ENCODE measurements around the gene DHX35. TPM values are rescaled to one million over a fixed set of nuclear protein-coding genes. Genes with fewer than 3 reads are reported as not detected.

The DHX35 gene
- total RNA-seq, 1 experiment from 2014 or later = 20.4 TPM

DNA sequence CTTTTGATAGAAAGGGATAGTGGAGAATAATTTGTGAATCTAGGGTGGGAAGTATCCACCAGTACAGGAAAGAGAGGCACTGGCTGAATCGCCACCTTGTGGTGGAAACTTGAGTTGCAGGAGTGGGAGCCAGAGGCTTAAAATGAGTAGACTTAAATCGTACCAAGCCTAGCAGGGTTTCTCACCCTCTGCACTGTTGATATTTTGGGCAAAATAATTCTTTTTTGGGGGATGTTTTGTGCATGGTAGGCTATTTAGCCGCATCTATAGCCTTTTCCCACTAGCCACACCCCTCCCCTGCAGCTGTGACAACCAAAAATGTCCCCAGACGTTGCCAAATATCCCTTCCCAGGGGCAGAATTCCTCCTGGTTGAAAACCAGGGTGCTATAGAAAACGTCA lies 119.1 kb downstream of the DHX35 start:
- DNase-seq (ENCODE audit: low spot score) (peak; percentile 89), ATAC-seq (peak; percentile 88)
- no peak overlapping the region for H3K27ac Mint-ChIP-seq
- no peaks in the 10 kb centered on the region for H3K36me3 Mint-ChIP-seq
- ChIA-PET CTCF (interaction anchor here (1.1 to 2.9 kb wide), 3 partner anchors 14 to 188 kb away, joined by 3 to 47 read pairs (median 9); no protein-coding TSS in a partner anchor), POLR2A (no interaction called here)
- H3K4me1 Mint-ChIP-seq = peaks cover 6% of the 10 kb centered on the region; the same call in 1 of the 2 replicates
- peaks cover 19% of the 10 kb centered on the region for H3K27me3 Mint-ChIP-seq (ENCODE audit: low read depth)
- no peak overlapping the region for H3K4me3 Mint-ChIP-seq
- peaks cover 8% of the 10 kb centered on the region; the same call in 1 of the 2 replicates for H3K9me3 Mint-ChIP-seq
- TF ChIP-seq, protein P1, sequence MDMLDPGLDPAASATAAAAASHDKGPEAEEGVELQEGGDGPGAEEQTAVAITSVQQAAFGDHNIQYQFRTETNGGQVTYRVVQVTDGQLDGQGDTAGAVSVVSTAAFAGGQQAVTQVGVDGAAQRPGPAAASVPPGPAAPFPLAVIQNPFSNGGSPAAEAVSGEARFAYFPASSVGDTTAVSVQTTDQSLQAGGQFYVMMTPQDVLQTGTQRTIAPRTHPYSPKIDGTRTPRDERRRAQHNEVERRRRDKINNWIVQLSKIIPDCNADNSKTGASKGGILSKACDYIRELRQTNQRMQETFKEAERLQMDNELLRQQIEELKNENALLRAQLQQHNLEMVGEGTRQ (CRISPR knock-in tag; IDR thresholded peaks at IDR 0.05) = no peak
- TF ChIP-seq MYBL2 (CRISPR knock-in tag; IDR thresholded peaks at IDR 0.05) = no peak
- TF ChIP-seq, protein P2, sequence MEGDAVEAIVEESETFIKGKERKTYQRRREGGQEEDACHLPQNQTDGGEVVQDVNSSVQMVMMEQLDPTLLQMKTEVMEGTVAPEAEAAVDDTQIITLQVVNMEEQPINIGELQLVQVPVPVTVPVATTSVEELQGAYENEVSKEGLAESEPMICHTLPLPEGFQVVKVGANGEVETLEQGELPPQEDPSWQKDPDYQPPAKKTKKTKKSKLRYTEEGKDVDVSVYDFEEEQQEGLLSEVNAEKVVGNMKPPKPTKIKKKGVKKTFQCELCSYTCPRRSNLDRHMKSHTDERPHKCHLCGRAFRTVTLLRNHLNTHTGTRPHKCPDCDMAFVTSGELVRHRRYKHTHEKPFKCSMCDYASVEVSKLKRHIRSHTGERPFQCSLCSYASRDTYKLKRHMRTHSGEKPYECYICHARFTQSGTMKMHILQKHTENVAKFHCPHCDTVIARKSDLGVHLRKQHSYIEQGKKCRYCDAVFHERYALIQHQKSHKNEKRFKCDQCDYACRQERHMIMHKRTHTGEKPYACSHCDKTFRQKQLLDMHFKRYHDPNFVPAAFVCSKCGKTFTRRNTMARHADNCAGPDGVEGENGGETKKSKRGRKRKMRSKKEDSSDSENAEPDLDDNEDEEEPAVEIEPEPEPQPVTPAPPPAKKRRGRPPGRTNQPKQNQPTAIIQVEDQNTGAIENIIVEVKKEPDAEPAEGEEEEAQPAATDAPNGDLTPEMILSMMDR (IDR thresholded peaks at IDR 0.05) = peak; percentile 88

DNA sequence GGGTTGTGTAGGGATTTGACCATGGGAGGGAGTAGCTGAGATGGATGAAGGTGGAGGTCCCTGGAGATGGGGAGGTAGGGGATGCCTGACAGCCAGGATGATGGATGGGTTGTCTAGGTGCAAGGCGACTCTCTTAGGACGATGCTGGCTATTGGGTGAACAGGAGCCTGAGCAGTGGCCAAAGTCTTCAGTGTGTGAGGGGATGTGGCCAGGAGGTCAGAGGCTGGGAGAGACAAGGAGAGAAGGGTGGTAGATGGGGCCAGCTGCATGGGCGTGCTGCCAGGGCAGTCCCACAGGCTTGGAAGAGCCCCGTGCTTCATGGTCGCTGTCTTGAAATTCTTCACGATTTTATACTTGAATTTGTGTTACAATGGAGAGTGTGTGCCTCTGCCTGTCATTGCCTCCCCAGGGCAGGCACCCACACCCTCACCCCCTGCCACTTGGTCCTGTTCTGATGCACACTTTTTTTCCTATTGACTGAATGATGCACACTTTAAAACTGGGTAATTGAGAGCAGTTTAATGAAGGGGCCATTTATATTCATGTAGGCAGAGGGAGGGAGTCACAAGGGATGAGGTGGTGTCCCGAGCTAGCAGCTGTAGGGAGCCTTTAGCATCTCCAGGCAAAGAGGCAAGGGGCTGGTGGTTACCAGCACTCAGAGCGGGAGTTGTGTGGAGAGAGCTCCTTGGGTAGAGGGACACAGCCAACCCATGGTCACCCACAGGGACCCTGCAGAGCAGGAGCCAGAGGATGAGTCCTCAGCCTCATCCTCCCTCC lies 120.7 kb downstream of the DHX35 start:
- no peak for ATAC-seq
- H3K4me1 Mint-ChIP-seq = peaks cover 6% of the 10 kb centered on the region; the same call in 1 of the 2 replicates

More for the DNA sequence above, 120.7 kb downstream of the DHX35 start:
- no peaks in the 10 kb centered on the region for H3K36me3 Mint-ChIP-seq
- H3K27ac Mint-ChIP-seq = no peak overlapping the region
- no peak for DNase-seq (ENCODE audit: low spot score)
- TF ChIP-seq, protein P3, sequence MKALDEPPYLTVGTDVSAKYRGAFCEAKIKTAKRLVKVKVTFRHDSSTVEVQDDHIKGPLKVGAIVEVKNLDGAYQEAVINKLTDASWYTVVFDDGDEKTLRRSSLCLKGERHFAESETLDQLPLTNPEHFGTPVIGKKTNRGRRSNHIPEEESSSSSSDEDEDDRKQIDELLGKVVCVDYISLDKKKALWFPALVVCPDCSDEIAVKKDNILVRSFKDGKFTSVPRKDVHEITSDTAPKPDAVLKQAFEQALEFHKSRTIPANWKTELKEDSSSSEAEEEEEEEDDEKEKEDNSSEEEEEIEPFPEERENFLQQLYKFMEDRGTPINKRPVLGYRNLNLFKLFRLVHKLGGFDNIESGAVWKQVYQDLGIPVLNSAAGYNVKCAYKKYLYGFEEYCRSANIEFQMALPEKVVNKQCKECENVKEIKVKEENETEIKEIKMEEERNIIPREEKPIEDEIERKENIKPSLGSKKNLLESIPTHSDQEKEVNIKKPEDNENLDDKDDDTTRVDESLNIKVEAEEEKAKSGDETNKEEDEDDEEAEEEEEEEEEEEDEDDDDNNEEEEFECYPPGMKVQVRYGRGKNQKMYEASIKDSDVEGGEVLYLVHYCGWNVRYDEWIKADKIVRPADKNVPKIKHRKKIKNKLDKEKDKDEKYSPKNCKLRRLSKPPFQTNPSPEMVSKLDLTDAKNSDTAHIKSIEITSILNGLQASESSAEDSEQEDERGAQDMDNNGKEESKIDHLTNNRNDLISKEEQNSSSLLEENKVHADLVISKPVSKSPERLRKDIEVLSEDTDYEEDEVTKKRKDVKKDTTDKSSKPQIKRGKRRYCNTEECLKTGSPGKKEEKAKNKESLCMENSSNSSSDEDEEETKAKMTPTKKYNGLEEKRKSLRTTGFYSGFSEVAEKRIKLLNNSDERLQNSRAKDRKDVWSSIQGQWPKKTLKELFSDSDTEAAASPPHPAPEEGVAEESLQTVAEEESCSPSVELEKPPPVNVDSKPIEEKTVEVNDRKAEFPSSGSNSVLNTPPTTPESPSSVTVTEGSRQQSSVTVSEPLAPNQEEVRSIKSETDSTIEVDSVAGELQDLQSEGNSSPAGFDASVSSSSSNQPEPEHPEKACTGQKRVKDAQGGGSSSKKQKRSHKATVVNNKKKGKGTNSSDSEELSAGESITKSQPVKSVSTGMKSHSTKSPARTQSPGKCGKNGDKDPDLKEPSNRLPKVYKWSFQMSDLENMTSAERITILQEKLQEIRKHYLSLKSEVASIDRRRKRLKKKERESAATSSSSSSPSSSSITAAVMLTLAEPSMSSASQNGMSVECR (CRISPR knock-in tag; IDR thresholded peaks at IDR 0.05; ENCODE audit: borderline replicate concordance) = no peak
- TF ChIP-seq, protein P4, sequence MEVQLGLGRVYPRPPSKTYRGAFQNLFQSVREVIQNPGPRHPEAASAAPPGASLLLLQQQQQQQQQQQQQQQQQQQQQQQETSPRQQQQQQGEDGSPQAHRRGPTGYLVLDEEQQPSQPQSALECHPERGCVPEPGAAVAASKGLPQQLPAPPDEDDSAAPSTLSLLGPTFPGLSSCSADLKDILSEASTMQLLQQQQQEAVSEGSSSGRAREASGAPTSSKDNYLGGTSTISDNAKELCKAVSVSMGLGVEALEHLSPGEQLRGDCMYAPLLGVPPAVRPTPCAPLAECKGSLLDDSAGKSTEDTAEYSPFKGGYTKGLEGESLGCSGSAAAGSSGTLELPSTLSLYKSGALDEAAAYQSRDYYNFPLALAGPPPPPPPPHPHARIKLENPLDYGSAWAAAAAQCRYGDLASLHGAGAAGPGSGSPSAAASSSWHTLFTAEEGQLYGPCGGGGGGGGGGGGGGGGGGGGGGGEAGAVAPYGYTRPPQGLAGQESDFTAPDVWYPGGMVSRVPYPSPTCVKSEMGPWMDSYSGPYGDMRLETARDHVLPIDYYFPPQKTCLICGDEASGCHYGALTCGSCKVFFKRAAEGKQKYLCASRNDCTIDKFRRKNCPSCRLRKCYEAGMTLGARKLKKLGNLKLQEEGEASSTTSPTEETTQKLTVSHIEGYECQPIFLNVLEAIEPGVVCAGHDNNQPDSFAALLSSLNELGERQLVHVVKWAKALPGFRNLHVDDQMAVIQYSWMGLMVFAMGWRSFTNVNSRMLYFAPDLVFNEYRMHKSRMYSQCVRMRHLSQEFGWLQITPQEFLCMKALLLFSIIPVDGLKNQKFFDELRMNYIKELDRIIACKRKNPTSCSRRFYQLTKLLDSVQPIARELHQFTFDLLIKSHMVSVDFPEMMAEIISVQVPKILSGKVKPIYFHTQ (CRISPR knock-in tag; IDR thresholded peaks at IDR 0.05) = no peak
- TF ChIP-seq, protein P5, sequence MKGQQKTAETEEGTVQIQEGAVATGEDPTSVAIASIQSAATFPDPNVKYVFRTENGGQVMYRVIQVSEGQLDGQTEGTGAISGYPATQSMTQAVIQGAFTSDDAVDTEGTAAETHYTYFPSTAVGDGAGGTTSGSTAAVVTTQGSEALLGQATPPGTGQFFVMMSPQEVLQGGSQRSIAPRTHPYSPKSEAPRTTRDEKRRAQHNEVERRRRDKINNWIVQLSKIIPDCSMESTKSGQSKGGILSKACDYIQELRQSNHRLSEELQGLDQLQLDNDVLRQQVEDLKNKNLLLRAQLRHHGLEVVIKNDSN (CRISPR knock-in tag; IDR thresholded peaks at IDR 0.05) = no peak
- TF ChIP-seq FOXK1 (CRISPR knock-in tag; IDR thresholded peaks at IDR 0.05) (no peak), ETV6 (CRISPR knock-in tag; IDR thresholded peaks at IDR 0.05) (no peak)
- ChIA-PET CTCF (interaction anchor here (0.5 to 2.9 kb wide), 3 partner anchors 33 to 539 kb away, joined by 6 to 47 read pairs (median 6); no protein-coding TSS in a partner anchor), POLR2A (no interaction called here)
- H3K4me3 Mint-ChIP-seq = no peak overlapping the region
- peaks cover 8% of the 10 kb centered on the region; the same call in 1 of the 2 replicates for H3K9me3 Mint-ChIP-seq
- peaks cover 18% of the 10 kb centered on the region for H3K27me3 Mint-ChIP-seq (ENCODE audit: low read depth)
